Colonic mucosa (tissue), 4 donors: ENCODE results near the gene TMEM217. TPM values are rescaled to one million over a fixed set of nuclear protein-coding genes. Genes with fewer than 3 reads are reported as not detected.

Experiments used
- DNase-seq: peaks from one replicate; pipeline ENCODE4 v3.0.0-alpha.2; 2020
- H3K27ac ChIP-seq: fragments of 200-600 bp; one replicate; pipeline ENCODE4 v1.8.0; 2021
- H3K27me3 ChIP-seq: fragments of 200-600 bp; one replicate; pipeline ENCODE4 v1.8.0; 2021
- H3K36me3 ChIP-seq: fragments of 200-600 bp; one replicate; pipeline ENCODE4 v1.8.0; 2021
- H3K4me1 ChIP-seq: fragments of 200-600 bp; one replicate; pipeline ENCODE4 v1.8.0; 2021; ENCODE audit warnings: mild to moderate bottlenecking
- H3K4me3 ChIP-seq: fragments of 200-600 bp; one replicate; pipeline ENCODE4 v1.8.0; 2021
- H3K9ac ChIP-seq, 2 donors: one replicate each; pipeline ENCODE4 v1.7.0; 2013; ENCODE audit warnings: control low read depth in 2 of 2, low read depth in 2 of 2, low read length in 2 of 2
- H3K9me3 ChIP-seq: fragments of 200-600 bp; one replicate; pipeline ENCODE4 v1.8.0; 2021
- intact Hi-C: fragments of 100-400 bp; cut with DNase I; formaldehyde crosslinking; loops from one replicate; pipeline ENCODE4 v1.14.1; 2022
- total RNA-seq, 2 donors: library from RNA; stranded (reverse); fragmentation: NEBNext Ultra II Directional in 1 of 2; extraction: Animal tissue kit (Norgen Biotek cat#: 25700) in 1 of 2; gene quantifications; one replicate each; pipeline ENCODE4 v1.2.1, GENCODE V29; 2021
- TF ChIP-seq, protein P1 (sequence below): fragments of 200-600 bp; IDR thresholded peaks from one replicate; pipeline ENCODE4 v1.8.0; 2022; ENCODE audit warnings: antibody characterized with exemption, mild to moderate bottlenecking
- donor health status: healthy.
- donor health status: DM: no; HTN: no; CAD: no.
- donor health status: DM: no; HTN: no; CAD: no.

TMEM217 gene
- total RNA-seq, 2 donors from 2014 or later: 0.62 to 1.2 TPM

DNA sequence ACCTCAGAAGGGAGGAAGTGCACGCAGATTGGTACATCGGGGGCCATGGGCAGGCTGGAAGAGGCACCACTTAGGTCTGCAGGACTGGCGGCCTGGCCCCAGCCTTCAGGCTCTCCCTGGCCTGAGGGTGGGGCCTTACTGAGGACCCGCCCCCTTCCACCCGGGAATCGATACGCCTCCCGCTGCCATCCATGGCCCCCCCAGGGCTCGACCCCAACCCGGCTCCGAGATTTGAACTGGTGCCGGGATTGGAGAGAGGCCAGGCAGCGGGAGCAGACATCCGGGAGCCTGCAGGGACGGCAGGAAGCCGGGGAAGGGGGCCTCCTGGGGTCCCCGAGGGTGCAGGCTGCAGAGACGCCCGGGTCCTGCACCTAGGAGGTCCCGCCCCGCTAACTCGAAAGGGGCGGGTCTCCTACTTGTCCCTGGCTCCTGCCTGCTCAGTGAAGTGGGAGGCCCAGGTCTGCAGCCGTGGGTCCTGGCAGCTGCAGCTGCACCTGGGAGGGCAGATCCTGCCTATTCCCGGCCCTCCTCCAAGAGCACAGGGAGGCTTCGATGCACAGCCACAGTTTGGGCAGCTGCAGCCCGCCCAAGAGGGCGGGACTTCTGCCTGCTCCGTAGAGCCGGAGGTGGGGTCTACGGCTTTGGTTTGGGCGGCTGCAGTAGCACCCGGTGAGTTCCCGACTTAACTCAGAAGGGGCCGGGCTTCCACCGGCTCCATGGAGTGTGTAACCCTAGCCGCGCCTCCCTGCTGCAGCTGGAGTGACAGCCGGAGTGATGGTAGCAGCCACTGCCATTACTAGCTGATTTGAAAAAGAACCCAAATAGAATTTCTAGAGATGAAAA lies 35.6 kb downstream of the TMEM217 start:
- H3K9ac ChIP-seq: peak overlapping the region; percentile 57 to 68

DNA sequence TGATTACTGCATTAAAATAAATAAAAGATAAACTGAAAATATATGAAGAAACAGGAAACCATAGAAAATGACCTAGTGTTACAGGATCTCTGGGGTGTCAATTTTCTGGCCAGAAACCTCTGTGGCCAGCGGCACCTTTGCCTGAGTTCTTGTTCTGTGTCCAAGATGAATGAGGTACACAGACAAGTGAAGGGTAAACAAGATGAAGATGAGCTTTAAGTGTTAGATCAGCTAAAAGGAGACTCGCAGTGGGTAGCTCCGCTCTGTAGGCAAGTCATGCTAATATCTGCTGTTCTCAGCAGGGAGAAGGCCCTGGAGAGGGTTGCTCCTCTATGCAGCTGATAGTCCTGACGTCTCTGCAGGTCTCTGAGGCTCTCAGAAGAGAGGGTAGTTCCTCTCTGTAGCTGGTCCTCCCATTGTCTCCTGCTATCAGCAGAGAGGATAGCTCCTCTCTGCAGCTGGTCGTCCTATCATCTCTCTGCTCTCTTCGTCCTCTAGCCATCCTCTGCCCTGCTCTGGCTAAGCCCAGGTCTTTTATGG lies 36.3 kb downstream of the TMEM217 start:
- H3K27ac ChIP-seq: peak overlapping the region; percentile 32
- H3K27me3 ChIP-seq: no peaks in the 10 kb centered on the region
- TF ChIP-seq, protein P1, sequence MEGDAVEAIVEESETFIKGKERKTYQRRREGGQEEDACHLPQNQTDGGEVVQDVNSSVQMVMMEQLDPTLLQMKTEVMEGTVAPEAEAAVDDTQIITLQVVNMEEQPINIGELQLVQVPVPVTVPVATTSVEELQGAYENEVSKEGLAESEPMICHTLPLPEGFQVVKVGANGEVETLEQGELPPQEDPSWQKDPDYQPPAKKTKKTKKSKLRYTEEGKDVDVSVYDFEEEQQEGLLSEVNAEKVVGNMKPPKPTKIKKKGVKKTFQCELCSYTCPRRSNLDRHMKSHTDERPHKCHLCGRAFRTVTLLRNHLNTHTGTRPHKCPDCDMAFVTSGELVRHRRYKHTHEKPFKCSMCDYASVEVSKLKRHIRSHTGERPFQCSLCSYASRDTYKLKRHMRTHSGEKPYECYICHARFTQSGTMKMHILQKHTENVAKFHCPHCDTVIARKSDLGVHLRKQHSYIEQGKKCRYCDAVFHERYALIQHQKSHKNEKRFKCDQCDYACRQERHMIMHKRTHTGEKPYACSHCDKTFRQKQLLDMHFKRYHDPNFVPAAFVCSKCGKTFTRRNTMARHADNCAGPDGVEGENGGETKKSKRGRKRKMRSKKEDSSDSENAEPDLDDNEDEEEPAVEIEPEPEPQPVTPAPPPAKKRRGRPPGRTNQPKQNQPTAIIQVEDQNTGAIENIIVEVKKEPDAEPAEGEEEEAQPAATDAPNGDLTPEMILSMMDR: no peak
- no peaks in the 10 kb centered on the region for H3K9me3 ChIP-seq
- peak overlapping the region in 1 of 2 donors; percentile 68 for H3K9ac ChIP-seq
- no peak for DNase-seq
- intact Hi-C loops: no loop called here
- peak overlapping the region; percentile 46 for H3K4me3 ChIP-seq
- no peaks in the 10 kb centered on the region for H3K4me1 ChIP-seq
- no peaks in the 10 kb centered on the region for H3K36me3 ChIP-seq

More for the DNA sequence above, 35.6 kb downstream of the TMEM217 start:
- Histone ChIP-seq H3K27ac (peak overlapping the region; percentile 32), H3K27me3 (no peaks in the 10 kb centered on the region), H3K9me3 (no peaks in the 10 kb centered on the region), H3K4me3 (peak overlapping the region; percentile 46), H3K4me1 (no peaks in the 10 kb centered on the region), H3K36me3 (no peaks in the 10 kb centered on the region)
- intact Hi-C loops: no loop called here
- DNase-seq: peak; percentile 86
- TF ChIP-seq, protein P1: no peak

DNA sequence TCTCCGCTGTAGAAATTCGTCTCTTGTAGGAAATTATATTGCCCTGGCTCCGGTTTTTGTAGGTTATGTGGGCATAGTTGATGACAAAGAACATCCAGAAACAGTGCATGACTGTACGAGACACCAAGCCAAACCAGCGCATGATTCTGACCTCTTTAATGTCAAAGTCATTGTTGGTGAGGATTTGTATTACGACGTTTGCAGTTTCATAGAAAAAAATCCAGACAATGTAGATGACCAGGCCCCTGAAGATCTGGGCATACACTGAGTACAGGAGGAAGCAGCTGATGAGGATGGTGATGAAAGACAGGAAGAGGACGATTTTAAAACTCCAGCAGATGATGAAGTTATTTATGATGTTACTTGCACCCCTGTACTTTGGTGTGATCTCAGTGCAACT lies 39.4 kb downstream of the TMEM217 start:
- Histone ChIP-seq H3K27me3 (no peaks in the 10 kb centered on the region), H3K4me1 (no peaks in the 10 kb centered on the region), H3K9ac (no peak overlapping the region), H3K36me3 (no peaks in the 10 kb centered on the region), H3K27ac (no peak overlapping the region), H3K4me3 (no peak overlapping the region), H3K9me3 (no peaks in the 10 kb centered on the region)
- intact Hi-C loops: no loop called here
- TF ChIP-seq, protein P1: no peak
- no peak for DNase-seq

DNA sequence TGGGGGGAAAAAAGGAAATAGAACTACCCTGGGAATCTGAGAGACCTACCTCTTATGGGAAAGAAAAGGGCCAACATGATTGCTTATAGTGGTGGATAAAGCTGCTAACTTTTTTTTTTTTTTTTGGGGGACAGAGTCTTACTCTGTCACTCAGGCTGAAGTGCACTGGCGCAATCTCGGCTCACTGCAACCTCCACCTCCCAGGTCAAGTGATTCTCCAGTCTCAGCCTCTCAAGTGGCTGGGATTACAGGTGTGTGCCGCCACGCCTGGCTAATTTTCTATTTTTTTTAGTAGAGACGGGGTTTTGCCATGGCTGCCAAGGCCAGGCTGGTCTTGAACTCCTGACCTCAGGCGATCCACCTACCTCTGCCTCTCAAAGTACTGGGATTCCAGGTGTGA lies 39.9 kb downstream of the TMEM217 start:
- no peak for DNase-seq
- intact Hi-C loops: no loop called here
- no peak overlapping the region for H3K9ac ChIP-seq

DNA sequence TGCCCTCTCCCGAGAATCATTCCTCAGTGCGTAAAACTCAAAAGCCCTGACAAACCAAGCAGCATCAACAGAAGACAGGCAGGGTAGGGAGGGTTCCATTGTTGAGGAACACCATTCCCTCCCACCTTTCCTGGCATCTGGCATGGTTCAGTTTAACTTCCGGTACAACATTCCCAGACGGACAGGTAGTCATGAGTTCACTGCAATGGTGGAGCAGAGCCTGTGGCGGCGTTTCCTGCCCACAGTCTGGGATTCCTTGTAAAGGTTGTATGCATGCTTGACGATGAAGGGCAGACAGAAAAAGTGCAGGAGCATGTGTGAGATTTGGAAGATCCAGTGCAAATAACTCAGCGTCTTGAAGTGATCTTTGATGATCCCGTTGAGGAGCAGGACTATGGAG lies 45.7 kb downstream of the TMEM217 start:
- no peaks in the 10 kb centered on the region for H3K27me3 ChIP-seq
- H3K4me1 ChIP-seq: no peaks in the 10 kb centered on the region
- H3K27ac ChIP-seq: no peak overlapping the region
- TF ChIP-seq, protein P1: no peak
- no peaks in the 10 kb centered on the region for H3K36me3 ChIP-seq
- no peak overlapping the region for H3K9ac ChIP-seq
- DNase-seq: no peak
- intact Hi-C loops: loop anchor here (5.0 kb wide), 1 partner anchor 445 kb away; no protein-coding TSS in a partner anchor
- no peaks in the 10 kb centered on the region for H3K9me3 ChIP-seq
- H3K4me3 ChIP-seq: no peak overlapping the region

More for the DNA sequence above, 39.9 kb downstream of the TMEM217 start:
- Histone ChIP-seq H3K9me3 (no peaks in the 10 kb centered on the region), H3K4me1 (no peaks in the 10 kb centered on the region), H3K27ac (no peak overlapping the region), H3K4me3 (no peak overlapping the region), H3K27me3 (no peaks in the 10 kb centered on the region), H3K36me3 (no peaks in the 10 kb centered on the region)
- TF ChIP-seq, protein P1: no peak
